OCI-LY7 (cell line): ENCODE measurements around the gene SMAD6. TPM values are rescaled to one million over a fixed set of nuclear protein-coding genes. Genes with fewer than 3 reads are reported as not detected.

Source experiments
- BruUV-seq: library from RNA; stranded (reverse); fragments of 400-500 nt; replicated peaks from 2 replicates; lab custom pipeline; 2021; lab: Mats Ljungman, UMichigan
- CTCF ChIA-PET: fragments of 300-600 bp; sonication (Branson Sonifier 250); formaldehyde crosslinking; loops from one replicate; lab custom pipeline; 2022; ENCODE audit warnings: antibody characterized with exemption; ENCODE audit not compliant: unreplicated experiment; lab: Charles Lee
- POLR2A ChIA-PET: fragments of 300-600 bp; sonication (Branson Sonifier 250); formaldehyde crosslinking; loops from one replicate; lab custom pipeline; 2022; ENCODE audit warnings: antibody characterized with exemption; lab: Charles Lee
- DNase-seq: peaks from one replicate; pipeline ENCODE4 v3.0.0-alpha.2; 2015; ENCODE audit warnings: low spot score
- H2AFZ ChIP-seq: fragments of 200-600 bp; sonication (generic), shearing (Covaris generic); 2 replicates; pipeline ENCODE4 v1.6.1; 2014; ENCODE audit warnings: mild to moderate bottlenecking, antibody characterized with exemption, low read length, moderate library complexity
- H3K27ac ChIP-seq: fragments of 200-600 bp; sonication (generic); 2 replicates; pipeline ENCODE4 v1.5.1; 2014; ENCODE audit warnings: mixed run types, low read depth, mild to moderate bottlenecking, moderate library complexity, low read length, inconsistent platforms; ENCODE audit not compliant: poor library complexity, severe bottlenecking
- H3K36me3 ChIP-seq: fragments of 200-600 bp; sonication (generic); 2 replicates; pipeline ENCODE4 v1.6.1; 2014; ENCODE audit warnings: mild to moderate bottlenecking, antibody characterized with exemption, low read length, moderate library complexity, mixed read lengths; ENCODE audit not compliant: insufficient read depth
- H3K4me1 ChIP-seq: fragments of 200-600 bp; sonication (generic); 2 replicates; pipeline ENCODE4 v1.5.1; 2014; ENCODE audit warnings: mild to moderate bottlenecking, low read length; ENCODE audit not compliant: insufficient read depth, poor library complexity, severe bottlenecking
- H3K4me2 ChIP-seq: fragments of 200-600 bp; sonication (generic); 2 replicates; pipeline ENCODE4 v1.6.1; 2014; ENCODE audit warnings: mild to moderate bottlenecking, low read length
- H3K4me3 ChIP-seq: fragments of 200-600 bp; sonication (generic); 2 replicates; pipeline ENCODE4 v1.5.1; 2014; ENCODE audit warnings: mild to moderate bottlenecking, low read depth, low read length; ENCODE audit not compliant: poor library complexity, severe bottlenecking
- H3K79me2 ChIP-seq: fragments of 200-600 bp; sonication (generic); 2 replicates; pipeline ENCODE4 v1.6.1; 2016; ENCODE audit warnings: low read depth, mild to moderate bottlenecking, low read length, moderate library complexity, mixed read lengths; ENCODE audit not compliant: insufficient read depth
- H3K9me2 ChIP-seq: fragments of 200-600 bp; sonication (generic); 2 replicates; pipeline ENCODE4 v1.6.1; 2016; ENCODE audit warnings: mild to moderate bottlenecking, low read length, mixed read lengths; ENCODE audit not compliant: insufficient read depth
- H3K9me3 ChIP-seq: fragments of 200-600 bp; sonication (generic); 2 replicates; pipeline ENCODE4 v1.6.1; 2014; ENCODE audit warnings: mild to moderate bottlenecking, mixed run types, low read length, mixed read lengths
- H4K20me1 ChIP-seq: fragments of 200-600 bp; sonication (generic); 2 replicates; pipeline ENCODE4 v1.6.1; 2014; ENCODE audit warnings: mild to moderate bottlenecking, antibody characterized with exemption, low read length, moderate library complexity, mixed read lengths; ENCODE audit not compliant: insufficient read depth
- CTCF ChIP-seq: fragments of 200-600 bp; sonication (generic); conservative IDR thresholded peaks from 2 replicates; pipeline ENCODE4 v1.5.1; 2014; ENCODE audit warnings: mild to moderate bottlenecking, antibody characterized with exemption, low read length, moderate library complexity, mixed read lengths
- EZH2phosphoT487 ChIP-seq: fragments of 200-600 bp; sonication (generic); IDR thresholded peaks from 2 replicates; pipeline ENCODE4 v1.6.1; 2018; ENCODE audit warnings: low read depth, borderline replicate concordance, mild to moderate bottlenecking, mixed run types, antibody characterized with exemption, low read length, moderate library complexity, mixed read lengths
- intact Hi-C: fragments of 100-400 bp; cut with micrococcal nuclease; formaldehyde crosslinking; loops from one replicate; pipeline ENCODE4 v1.10.0; 2022; ENCODE audit not compliant: unreplicated experiment
- total RNA-seq, 2 experiments: library from RNA; depleted of rRNA in 1 of 2; stranded (reverse); fragments of >200 nt in 1 of 2; shearing (Covaris generic) in 1 of 2; gene quantifications; 2 replicates each; pipeline ENCODE4 v1.2.3, GENCODE V29; 2014 to 2022

The SMAD6 gene
- total RNA-seq, 2 experiments from 2014 or later, result 14.6 to 16.1 TPM

GRCh38 chr15:66808181-66808824 lies 106.3 kb downstream of the SMAD6 start:
- Histone ChIP-seq H2AFZ (no peak overlapping the region), H3K4me1 (no peaks in the 10 kb centered on the region), H3K79me2 (no peaks in the 10 kb centered on the region), H3K4me2 (no peak overlapping the region), H3K4me3 (no peak overlapping the region), H3K36me3 (no peaks in the 10 kb centered on the region), H3K9me2 (no peaks in the 10 kb centered on the region), H3K9me3 (no peaks in the 10 kb centered on the region), H3K27ac (no peak overlapping the region), H4K20me1 (no peaks in the 10 kb centered on the region)
- TF ChIP-seq CTCF (no peak), EZH2phosphoT487 (no peak)
- POLR2A ChIA-PET, result no interaction called here
- no peak for DNase-seq
- CTCF ChIA-PET, result no interaction called here
- intact Hi-C loops, result no loop called here
- no TSS peak for BruUV-seq

DNA sequence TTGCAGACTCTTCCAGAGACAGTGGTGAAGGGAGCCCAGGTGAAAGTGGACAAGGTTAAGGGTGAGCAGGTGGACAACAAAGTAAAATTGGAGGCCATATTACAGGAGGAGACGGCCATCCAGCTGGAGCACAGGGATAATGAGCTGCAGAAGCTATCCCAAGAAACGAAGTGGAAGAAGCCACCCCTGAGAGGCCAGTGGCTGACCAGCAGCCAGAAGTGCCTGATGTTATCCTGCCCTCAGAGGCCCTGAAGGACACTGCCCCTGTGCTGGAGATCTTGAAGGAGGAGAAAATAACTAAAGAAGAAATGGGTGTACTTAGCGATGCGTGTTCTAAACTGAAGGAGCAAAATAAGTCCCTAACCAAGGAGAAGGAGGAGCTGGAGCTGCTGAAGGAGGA lies 107.6 kb downstream of the SMAD6 start:
- H3K4me2 ChIP-seq, result no peak overlapping the region

More for the DNA sequence above, 107.6 kb downstream of the SMAD6 start:
- no peak overlapping the region for H3K27ac ChIP-seq
- H2AFZ ChIP-seq, result no peak overlapping the region
- no peaks in the 10 kb centered on the region for H3K79me2 ChIP-seq
- CTCF ChIA-PET, result no interaction called here
- no peak for DNase-seq
- H3K9me2 ChIP-seq, result no peaks in the 10 kb centered on the region
- no peaks in the 10 kb centered on the region for H3K9me3 ChIP-seq
- H4K20me1 ChIP-seq, result no peaks in the 10 kb centered on the region
- no peak overlapping the region for H3K4me3 ChIP-seq
- POLR2A ChIA-PET, result no interaction called here
- no peaks in the 10 kb centered on the region for H3K4me1 ChIP-seq
- intact Hi-C loops, result no loop called here
- TF ChIP-seq CTCF, result no peak
- BruUV-seq, result no TSS peak
- H3K36me3 ChIP-seq, result no peaks in the 10 kb centered on the region
